Tibial nerve (tissue), 4 donors: Measurements from ENCODE around the gene GPR42. TPM values are rescaled to one million over a fixed set of nuclear protein-coding genes. Genes with fewer than 3 reads are reported as not detected.
A peak's percentile ranks its signal among the peaks of the same experiment; 100 is the strongest.

Source experiments
- DNase-seq, 2 donors: peaks; one replicate each; pipeline ENCODE4 v3.0.0-alpha.2; 2019; ENCODE audit warnings: low spot score in 2 of 2
- H3K27ac ChIP-seq, 4 donors: fragments of 200-600 bp; sonication (generic) in 3 of 4; one replicate each; pipeline ENCODE4 v1.5.1; 2017 to 2019; ENCODE audit warnings: mild to moderate bottlenecking in 1 of 4
- H3K27me3 ChIP-seq, 2 donors: fragments of 200-600 bp; sonication (generic) in 1 of 2; one replicate each; pipeline versions ENCODE4 v1.5.1 to v1.6.0; 2017 to 2019
- H3K36me3 ChIP-seq, 3 donors: fragments of 200-600 bp; sonication (generic); one replicate each; pipeline ENCODE4 v1.5.1; 2018 to 2019
- H3K4me1 ChIP-seq, 4 donors: fragments of 200-600 bp; sonication (generic) in 3 of 4; one replicate each; pipeline ENCODE4 v1.5.1; 2017 to 2019
- H3K4me3 ChIP-seq, 4 donors: fragments of 200-600 bp; sonication (generic) in 3 of 4; one replicate each; pipeline ENCODE4 v1.5.1; 2017 to 2019; ENCODE audit warnings: mild to moderate bottlenecking in 1 of 4, moderate library complexity in 1 of 4
- H3K9me3 ChIP-seq, 4 donors: fragments of 200-600 bp; sonication (generic) in 3 of 4; one replicate each; pipeline ENCODE4 v1.5.1; 2017 to 2019
- CTCF ChIP-seq, 5 experiments: fragments of 200-600 bp in 3 of 5; fragments of 450-650 bp in 2 of 5; sonication (generic) in 3 of 5; IDR thresholded peaks; one replicate each; pipeline ENCODE4 v1.5.1; 2016 to 2019; ENCODE audit warnings: antibody characterized with exemption in 5 of 5, mild to moderate bottlenecking in 3 of 5, moderate library complexity in 2 of 5
- EP300 ChIP-seq, 2 donors: sonication (generic); formaldehyde crosslinking; IDR thresholded peaks; one replicate each; pipeline ENCODE4 v1.6.1; 2017; ENCODE audit warnings: antibody characterized with exemption in 2 of 2, mild to moderate bottlenecking in 1 of 2
- POLR2A ChIP-seq, 2 donors: fragments of 450-650 bp; IDR thresholded peaks; one replicate each; pipeline ENCODE4 v1.6.1; 2017; ENCODE audit warnings: antibody characterized with exemption in 2 of 2, mild to moderate bottlenecking in 2 of 2, moderate library complexity in 2 of 2
- WGBS, 2 donors: methylation state at CpG; one replicate each; pipeline ENCODE4 v1.1.5; 2018; 5-methylcytosine and 5-hydroxymethylcytosine counted together
- total RNA-seq, 4 donors: library from RNA; depleted of rRNA; stranded (reverse); fragments of >200 nt; gene quantifications; one replicate each; pipeline ENCODE4 v1.1.0, GENCODE V29; 2016

GPR42 gene
- total RNA-seq, 4 donors from 2014 or later: not detected

GRCh38 chr19:35352448-35353304 lies 18.2 kb upstream of the GPR42 start:
- Histone ChIP-seq H3K27me3 (no peaks in the 10 kb centered on the region), H3K9me3 (no peaks in the 10 kb centered on the region), H3K4me1 (peaks cover 0 to 1% (median 0%) of the 10 kb centered on the region in 4 donors), H3K27ac (no peak overlapping the region), H3K36me3 (no peaks in the 10 kb centered on the region), H3K4me3 (no peak overlapping the region)
- peak in 1 of 2 donors; percentile 23 for DNase-seq
- 27 to 35% methylated on average over 30 to 32 of the region's 32 CpGs for WGBS, 2 donors
- TF ChIP-seq CTCF (IDR thresholded peaks at IDR 0.05) (peak; percentile 66 to 75 (median 72)), EP300 (IDR thresholded peaks at IDR 0.05) (no peak)

GRCh38 chr19:35353635-35354034 lies 17.2 kb upstream of the GPR42 start:
- H3K9me3 ChIP-seq: no peaks in the 10 kb centered on the region
- H3K27me3 ChIP-seq: no peaks in the 10 kb centered on the region
- 65 to 76% methylated on average over 9 of the region's 9 CpGs for WGBS, 2 donors
- no peak for TF ChIP-seq EP300 (IDR thresholded peaks at IDR 0.05)
- TF ChIP-seq CTCF (IDR thresholded peaks at IDR 0.05): no peak
- TF ChIP-seq POLR2A (IDR thresholded peaks at IDR 0.05): no peak
- H3K36me3 ChIP-seq: no peaks in the 10 kb centered on the region
- H3K4me3 ChIP-seq: no peak overlapping the region
- DNase-seq: no peak
- H3K27ac ChIP-seq: no peak overlapping the region
- H3K4me1 ChIP-seq: peaks cover 0 to 7% (median 0%) of the 10 kb centered on the region in 4 donors

GRCh38 chr19:35354898-35355297 lies 16.0 kb upstream of the GPR42 start:
- DNase-seq: no peak
- Histone ChIP-seq H3K27ac (no peak overlapping the region), H3K27me3 (no peaks in the 10 kb centered on the region)

DNA sequence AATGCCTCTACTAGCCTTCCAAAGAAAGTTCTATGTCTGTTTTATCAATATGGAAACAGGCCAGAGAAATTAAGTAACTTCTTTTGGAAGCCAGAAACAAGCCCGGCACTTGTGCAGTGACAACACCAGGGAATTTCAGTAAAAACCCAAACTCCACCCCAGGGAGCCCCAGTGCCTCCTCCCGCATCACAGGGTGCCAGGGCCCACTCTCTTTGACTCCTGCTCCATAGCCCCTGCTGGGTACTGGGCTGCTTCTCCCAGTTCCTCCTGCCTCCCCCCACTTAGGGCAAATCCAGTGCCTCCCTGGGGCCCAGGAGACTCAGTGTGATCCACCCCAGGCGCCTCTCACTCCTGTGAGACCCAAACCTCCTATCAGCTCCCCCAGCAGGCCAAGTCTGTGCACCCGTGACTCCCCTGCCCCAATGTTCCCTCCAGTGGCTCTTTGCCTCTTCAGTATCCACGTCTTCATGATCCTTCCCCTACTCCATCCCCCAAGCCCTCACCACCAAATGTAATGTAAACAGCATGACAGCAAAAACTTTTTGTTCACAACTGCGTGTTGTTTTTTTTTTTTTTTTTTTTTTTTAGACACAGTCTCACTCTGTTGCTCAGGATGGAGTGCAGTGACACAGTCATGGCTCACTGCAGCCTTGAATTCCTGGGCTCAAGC lies 14.9 kb upstream of the GPR42 start:
- TF ChIP-seq POLR2A (IDR thresholded peaks at IDR 0.05): no peak
- no peak for TF ChIP-seq EP300 (IDR thresholded peaks at IDR 0.05)
- no peak for TF ChIP-seq CTCF (IDR thresholded peaks at IDR 0.05)
- H3K4me1 ChIP-seq: peaks cover 0 to 7% (median 0%) of the 10 kb centered on the region in 4 donors
- no peak overlapping the region for H3K4me3 ChIP-seq
- no peak for DNase-seq
- WGBS, 2 donors: 40 to 50% methylated on average over 6 of the region's 6 CpGs
- H3K27me3 ChIP-seq: no peaks in the 10 kb centered on the region
- H3K36me3 ChIP-seq: no peaks in the 10 kb centered on the region
- H3K27ac ChIP-seq: no peak overlapping the region
- H3K9me3 ChIP-seq: no peaks in the 10 kb centered on the region

More at GRCh38 chr19:35354898-35355297, 16.0 kb upstream of the GPR42 start:
- 84% methylated on average over 8 of the region's 8 CpGs for WGBS, 2 donors
- Histone ChIP-seq H3K36me3 (no peaks in the 10 kb centered on the region), H3K9me3 (no peaks in the 10 kb centered on the region), H3K4me3 (no peak overlapping the region), H3K4me1 (peaks cover 0 to 7% (median 0%) of the 10 kb centered on the region in 4 donors)
- TF ChIP-seq POLR2A (IDR thresholded peaks at IDR 0.05): no peak
- no peak for TF ChIP-seq CTCF (IDR thresholded peaks at IDR 0.05)
